GM18907 (cell line): ENCODE results near the gene FADS1.
A peak's percentile ranks its signal among the peaks of the same experiment; 100 is the strongest.

Source experiments
- ATAC-seq: cut with Tn5 transposase; IDR thresholded peaks from one replicate; pipeline ENCODE4 v1.9.1; 2021; ENCODE audit warnings: mild to moderate bottlenecking, moderate library complexity; ENCODE audit not compliant: unreplicated experiment

Gene FADS1

DNA sequence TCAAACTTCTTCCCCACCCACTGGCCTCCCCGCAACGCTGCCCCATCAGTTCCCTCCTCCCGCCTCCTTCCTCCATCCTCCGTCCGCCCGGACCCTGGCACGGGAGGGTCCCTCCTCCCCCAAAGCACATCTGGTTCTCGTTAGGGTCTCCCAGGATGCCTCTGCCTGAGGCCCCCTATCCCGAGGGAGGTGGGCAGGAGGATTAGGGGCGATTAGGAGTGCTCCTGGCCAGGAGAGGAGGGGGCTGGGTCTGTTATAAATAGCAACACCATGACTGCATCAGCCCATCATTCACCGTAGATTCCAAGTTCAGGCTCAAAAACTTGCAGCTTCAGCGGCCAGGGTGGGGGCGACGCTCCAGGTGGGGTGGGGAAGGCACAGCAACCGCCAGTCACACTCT lies 54.0 kb downstream of the FADS1 start:
- ATAC-seq: no peak

- no peak for ATAC-seq
Observed at GRCh38 chr11:61762223-61762615, 54.6 kb downstream of the FADS1 start.

DNA sequence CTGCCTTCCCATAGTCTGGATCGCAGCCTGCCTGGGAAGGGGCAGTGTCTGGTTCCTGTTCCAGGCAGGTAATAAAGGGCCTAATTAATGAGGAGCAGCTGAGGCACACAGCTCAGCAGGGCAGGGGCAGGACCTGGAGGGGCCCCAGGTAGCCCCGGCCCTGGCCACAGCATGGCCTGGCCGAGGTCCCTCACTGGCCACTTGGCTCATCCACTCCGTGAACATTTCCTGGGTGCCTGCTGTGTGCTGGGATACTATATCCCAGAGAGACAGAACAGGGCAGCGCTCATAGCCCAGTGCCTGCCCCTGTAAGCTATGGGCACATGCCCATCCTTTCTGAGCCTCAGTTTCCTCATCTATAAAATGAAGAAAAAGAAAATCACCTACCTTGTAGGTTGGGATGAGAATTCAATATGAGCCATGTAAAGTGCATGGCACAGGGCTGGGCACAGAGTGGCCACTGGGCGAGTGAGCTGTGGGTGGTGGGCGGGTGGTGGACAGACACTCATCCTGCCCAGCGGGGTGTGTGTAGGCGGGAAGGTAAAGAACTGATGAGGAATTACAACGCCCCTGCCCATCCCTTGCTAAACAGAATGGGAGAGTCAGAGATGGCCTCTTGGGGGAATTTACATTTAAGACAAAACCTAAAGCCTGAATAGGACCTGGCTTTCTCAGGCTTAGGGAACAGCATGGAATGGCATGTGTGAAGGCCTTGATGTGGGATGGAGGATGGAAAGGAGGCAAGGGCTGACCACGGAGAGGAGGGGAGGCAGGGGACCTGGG lies 55.2 kb downstream of the FADS1 start:
- no peak for ATAC-seq

DNA sequence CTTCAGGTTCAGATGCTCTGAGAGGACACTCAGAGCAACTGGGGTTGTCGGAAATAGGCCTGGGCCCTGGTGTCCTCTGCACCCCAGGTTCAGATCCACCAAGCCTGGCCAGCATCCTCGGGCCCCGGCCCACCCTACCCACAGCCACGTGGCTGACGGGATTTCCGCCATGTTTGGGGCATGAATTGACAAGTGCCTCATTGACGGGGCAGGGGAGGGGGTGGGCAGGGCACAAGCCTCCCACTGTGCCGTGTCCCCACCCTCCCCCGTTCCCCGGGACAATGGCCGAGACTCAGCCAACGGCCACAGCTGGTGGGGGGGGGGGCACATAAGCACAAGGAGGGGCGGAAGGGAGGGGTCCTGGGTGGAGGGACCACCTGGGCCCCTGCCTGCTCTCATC lies 55.9 kb downstream of the FADS1 start:
- no peak for ATAC-seq

GRCh38 chr11:61757213-61757862 lies 59.5 kb downstream of the FADS1 start:
- ATAC-seq: no peak

- peak; percentile 44 for ATAC-seq
Observed at GRCh38 chr11:61756452-61757212, 60.2 kb downstream of the FADS1 start.

GRCh38 chr11:61756147-61756451 lies 60.7 kb downstream of the FADS1 start:
- no peak for ATAC-seq

DNA sequence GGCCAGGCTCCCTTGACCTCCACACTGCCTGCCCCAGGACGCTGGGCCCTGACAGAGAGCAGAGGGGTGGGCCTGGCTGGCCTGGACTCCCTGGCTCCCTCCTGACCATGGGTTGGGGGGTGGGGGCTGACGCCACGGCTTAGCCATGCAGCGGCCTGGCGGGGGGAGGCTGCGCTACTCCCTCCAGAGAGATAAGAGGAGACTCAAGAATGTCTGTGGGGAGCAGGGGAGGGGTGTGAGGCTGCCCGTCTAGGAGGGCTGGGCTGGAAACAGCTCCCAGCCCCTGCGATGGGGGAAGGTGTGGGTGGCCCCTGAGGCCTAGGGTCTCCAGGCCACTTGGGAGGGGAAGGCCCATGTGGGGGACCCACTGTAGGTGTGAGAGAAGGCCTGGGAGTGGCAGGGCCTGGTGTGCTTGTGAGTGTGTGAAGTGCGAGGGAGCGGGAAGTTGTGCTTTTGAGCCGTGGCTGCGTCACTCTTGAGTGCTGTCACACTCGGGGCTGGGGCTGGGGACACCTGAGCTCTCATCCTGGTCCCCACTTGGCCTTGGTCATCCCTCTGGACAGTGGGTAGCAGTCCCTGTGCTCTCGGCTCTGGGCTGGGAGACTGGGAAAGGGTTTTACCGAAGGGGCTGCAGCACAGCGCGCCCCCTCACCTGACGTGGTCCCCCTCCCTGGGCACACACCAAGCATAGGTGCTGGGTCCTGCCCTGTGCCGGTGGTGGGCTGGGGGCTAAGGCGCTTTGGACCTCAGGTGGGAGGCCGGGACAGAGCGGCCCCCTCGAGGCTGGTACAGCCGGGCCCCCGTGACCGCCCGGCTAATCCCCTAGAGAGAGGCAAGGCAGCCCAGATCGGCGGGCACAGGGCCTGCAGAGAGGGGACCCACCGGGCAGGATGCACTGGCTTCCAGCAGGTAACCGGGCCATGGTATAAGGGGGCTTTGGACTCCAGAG lies 62.0 kb downstream of the FADS1 start:
- no peak for ATAC-seq

- ATAC-seq: no peak
Observed at GRCh38 chr11:61753672-61754071, 63.1 kb downstream of the FADS1 start.

GRCh38 chr11:61752925-61753521 lies 63.8 kb downstream of the FADS1 start:
- ATAC-seq: no peak

- ATAC-seq: no peak
Observed at GRCh38 chr11:61752117-61752924, 64.5 kb downstream of the FADS1 start, which contains the start of gene MYRF. MYRF (plus strand) TSS chr11:61752636; CDS start chr11:61752745, 109 bp downstream.

GRCh38 chr11:61751384-61751783 lies 65.4 kb downstream of the FADS1 start:
- ATAC-seq: no peak

- no peak for ATAC-seq
Observed at GRCh38 chr11:61750631-61751273, 66.1 kb downstream of the FADS1 start.
